Stimulated activated naive CD4-positive, alpha-beta T cell (primary cell): ENCODE data around the gene MAN2A1.

ENCODE experiments used
- DNase-seq, 6 experiments: peaks; one replicate each; lab custom pipeline; 2025; lab: John Stamatoyannopoulos, UW

MAN2A1 gene

GRCh38 chr5:109681763-109682162 lies 8.0 kb upstream of the MAN2A1 start:
- DNase-seq = no peak

- DNase-seq = no peak
These were observed 7.3 kb upstream of the MAN2A1 start for GRCh38 chr5:109682383-109682782.

GRCh38 chr5:109685916-109686315 lies 3.8 kb upstream of the MAN2A1 start:
- no peak for DNase-seq

GRCh38 chr5:109688630-109688969 lies 1.1 kb upstream of the MAN2A1 start:
- no peak for DNase-seq

- peak; percentile 67 to 82 (median 76) for DNase-seq
These were observed 572 bp upstream of the MAN2A1 start for GRCh38 chr5:109688970-109689739.

- peak in 3 of 6 experiments; percentile 27 to 59 (median 42) for DNase-seq
These were observed 681 bp downstream of the MAN2A1 start for GRCh38 chr5:109690242-109690974.

GRCh38 chr5:109690975-109691574 lies 1.3 kb downstream of the MAN2A1 start:
- DNase-seq = peak; percentile 27 to 73 (median 58)

GRCh38 chr5:109691996-109692395 lies 2.3 kb downstream of the MAN2A1 start:
- no peak for DNase-seq

GRCh38 chr5:109692852-109693251 lies 3.1 kb downstream of the MAN2A1 start:
- DNase-seq = no peak

- DNase-seq = no peak
These were observed 4.0 kb downstream of the MAN2A1 start for GRCh38 chr5:109693535-109694400.

- DNase-seq = no peak
These were observed 4.7 kb downstream of the MAN2A1 start for GRCh38 chr5:109694451-109694891.

GRCh38 chr5:109695005-109695926 lies 5.5 kb downstream of the MAN2A1 start:
- peak in 1 of 6 experiments; percentile 6 for DNase-seq

GRCh38 chr5:109697339-109697738 lies 7.6 kb downstream of the MAN2A1 start:
- no peak for DNase-seq

GRCh38 chr5:109700516-109701153 lies 10.9 kb downstream of the MAN2A1 start:
- no peak for DNase-seq

GRCh38 chr5:109701252-109701651 lies 11.5 kb downstream of the MAN2A1 start:
- no peak for DNase-seq

GRCh38 chr5:109701792-109702191 lies 12.1 kb downstream of the MAN2A1 start:
- no peak for DNase-seq

- no peak for DNase-seq
These were observed 13.4 kb downstream of the MAN2A1 start for GRCh38 chr5:109703166-109703565.

- DNase-seq = no peak
These were observed 14.1 kb downstream of the MAN2A1 start for GRCh38 chr5:109703829-109704228.

GRCh38 chr5:109704282-109704952 lies 14.7 kb downstream of the MAN2A1 start:
- DNase-seq = no peak

- DNase-seq = no peak
These were observed 15.9 kb downstream of the MAN2A1 start for GRCh38 chr5:109705596-109705995.
